Breast epithelium (tissue), 4 donors: ENCODE data around the gene MAST4. TPM values are rescaled to one million over a fixed set of nuclear protein-coding genes. Genes with fewer than 3 reads are reported as not detected.
A peak's percentile ranks its signal among the peaks of the same experiment; 100 is the strongest.

Experiments
- DNase-seq, 2 donors: peaks; one replicate each; pipeline ENCODE4 v3.0.0-alpha.2; 2019; ENCODE audit warnings: low spot score in 2 of 2
- H3K27ac ChIP-seq, 2 donors: fragments of 200-600 bp; sonication (generic) in 1 of 2; one replicate each; pipeline ENCODE4 v1.5.1; 2016 to 2019; ENCODE audit warnings: mild to moderate bottlenecking in 1 of 2
- H3K27me3 ChIP-seq, 2 donors: fragments of 200-600 bp; sonication (generic) in 1 of 2; one replicate each; pipeline versions ENCODE4 v1.5.1 to v1.6.0; 2017 to 2019; ENCODE audit warnings: control low read depth in 1 of 2, mild to moderate bottlenecking in 1 of 2
- H3K36me3 ChIP-seq: fragments of 200-600 bp; one replicate; pipeline ENCODE4 v1.5.1; 2019
- H3K4me1 ChIP-seq, 2 donors: fragments of 200-600 bp; sonication (generic); one replicate each; pipeline ENCODE4 v1.5.1; 2016 to 2019; ENCODE audit warnings: control low read depth in 1 of 2
- H3K4me3 ChIP-seq, 3 donors: fragments of 200-600 bp; sonication (generic); 1 replicate in 2 of 3; 2 replicates in 1 of 3; pipeline ENCODE4 v1.5.1; 2016 to 2019; ENCODE audit warnings: mild to moderate bottlenecking in 3 of 3, moderate library complexity in 2 of 3
- H3K9me3 ChIP-seq, 2 donors: fragments of 200-600 bp; sonication (generic) in 1 of 2; one replicate each; pipeline ENCODE4 v1.5.1; 2016 to 2019; ENCODE audit warnings: control low read depth in 1 of 2
- CTCF ChIP-seq, 3 donors: fragments of 450-650 bp; IDR thresholded peaks; one replicate each; pipeline ENCODE4 v1.5.1; 2016 to 2017; ENCODE audit warnings: antibody characterized with exemption in 3 of 3, mild to moderate bottlenecking in 3 of 3, moderate library complexity in 3 of 3
- POLR2A ChIP-seq: fragments of 450-650 bp; IDR thresholded peaks from one replicate; pipeline ENCODE4 v1.6.1; 2016; ENCODE audit warnings: antibody characterized with exemption, mild to moderate bottlenecking, moderate library complexity
- POLR2AphosphoS5 ChIP-seq, 3 donors: sonication (generic); formaldehyde crosslinking; IDR thresholded peaks; one replicate each; pipeline ENCODE4 v1.6.1; 2017; ENCODE audit warnings: antibody characterized with exemption in 3 of 3
- intact Hi-C: fragments of 100-400 bp; cut with DNase I; formaldehyde crosslinking; loops from one replicate; pipeline ENCODE4 v1.15.1; 2023; ENCODE audit warnings: low total_unique reads
- total RNA-seq, 3 donors: library from RNA; depleted of rRNA; stranded (reverse); fragments of >200 nt; gene quantifications; one replicate each; pipeline ENCODE4 v1.1.0, GENCODE V29; 2016

Gene MAST4
- total RNA-seq, 3 donors from 2014 or later, result 28.0 to 61.5 (median 50.1) TPM

GRCh38 chr5:66738136-66738535 lies 141.9 kb downstream of the MAST4 start:
- H3K36me3 ChIP-seq, result no peaks in the 10 kb centered on the region
- H3K27ac ChIP-seq, result no peak overlapping the region
- intact Hi-C loops, result no loop called here
- H3K4me3 ChIP-seq, result no peak overlapping the region
- H3K9me3 ChIP-seq, result no peaks in the 10 kb centered on the region
- no peak for DNase-seq
- no peak for TF ChIP-seq POLR2A
- H3K4me1 ChIP-seq, result no peaks in the 10 kb centered on the region
- H3K27me3 ChIP-seq, result no peaks in the 10 kb centered on the region

GRCh38 chr5:66739021-66739420 lies 142.8 kb downstream of the MAST4 start:
- TF ChIP-seq POLR2AphosphoS5 (IDR thresholded peaks at IDR 0.05), result no peak
- intact Hi-C loops, result no loop called here

GRCh38 chr5:66739951-66740350 lies 143.8 kb downstream of the MAST4 start:
- TF ChIP-seq POLR2AphosphoS5 (IDR thresholded peaks at IDR 0.05) (no peak), POLR2A (no peak), CTCF (IDR thresholded peaks at IDR 0.05) (no peak)
- Histone ChIP-seq H3K27ac (no peak overlapping the region), H3K36me3 (no peaks in the 10 kb centered on the region), H3K4me1 (no peaks in the 10 kb centered on the region), H3K27me3 (no peaks in the 10 kb centered on the region), H3K4me3 (no peak overlapping the region), H3K9me3 (no peaks in the 10 kb centered on the region)
- intact Hi-C loops, result no loop called here
- no peak for DNase-seq

More at GRCh38 chr5:66739021-66739420, 142.8 kb downstream of the MAST4 start:
- Histone ChIP-seq H3K27me3 (no peaks in the 10 kb centered on the region), H3K4me3 (no peak overlapping the region), H3K27ac (no peak overlapping the region), H3K4me1 (no peaks in the 10 kb centered on the region), H3K9me3 (no peaks in the 10 kb centered on the region), H3K36me3 (no peaks in the 10 kb centered on the region)
- no peak for DNase-seq

- DNase-seq, result peak in 1 of 2 donors; percentile 22
- no peaks in the 10 kb centered on the region for H3K4me1 ChIP-seq
- H3K36me3 ChIP-seq, result no peaks in the 10 kb centered on the region
- H3K9me3 ChIP-seq, result no peaks in the 10 kb centered on the region
- intact Hi-C loops, result no loop called here
- no peak overlapping the region for H3K4me3 ChIP-seq
- no peak overlapping the region for H3K27ac ChIP-seq
- H3K27me3 ChIP-seq, result no peaks in the 10 kb centered on the region
- no peak for TF ChIP-seq CTCF (IDR thresholded peaks at IDR 0.05)
- no peak for TF ChIP-seq POLR2A
- TF ChIP-seq POLR2AphosphoS5 (IDR thresholded peaks at IDR 0.05), result no peak
These were observed 145.2 kb downstream of the MAST4 start for GRCh38 chr5:66741394-66741793.

- Histone ChIP-seq H3K4me3 (no peak overlapping the region), H3K9me3 (no peaks in the 10 kb centered on the region), H3K4me1 (no peaks in the 10 kb centered on the region), H3K27ac (no peak overlapping the region), H3K36me3 (no peaks in the 10 kb centered on the region), H3K27me3 (no peaks in the 10 kb centered on the region)
- intact Hi-C loops, result no loop called here
- DNase-seq, result no peak
- TF ChIP-seq CTCF (IDR thresholded peaks at IDR 0.05), result no peak
- no peak for TF ChIP-seq POLR2AphosphoS5 (IDR thresholded peaks at IDR 0.05)
- no peak for TF ChIP-seq POLR2A
These were observed 146.1 kb downstream of the MAST4 start for GRCh38 chr5:66742083-66742895.

- Histone ChIP-seq H3K9me3 (no peaks in the 10 kb centered on the region), H3K4me1 (no peaks in the 10 kb centered on the region), H3K4me3 (no peak overlapping the region), H3K27me3 (no peaks in the 10 kb centered on the region), H3K36me3 (no peaks in the 10 kb centered on the region), H3K27ac (no peak overlapping the region)
- intact Hi-C loops, result no loop called here
- TF ChIP-seq CTCF (IDR thresholded peaks at IDR 0.05) (no peak), POLR2A (no peak), POLR2AphosphoS5 (IDR thresholded peaks at IDR 0.05) (no peak)
- DNase-seq, result no peak
These were observed 146.7 kb downstream of the MAST4 start for GRCh38 chr5:66742896-66743247.
